Measurements from ENCODE around the gene XYLB. TPM values are rescaled to one million over a fixed set of nuclear protein-coding genes. Genes with fewer than 3 reads are reported as not detected.

XYLB gene
- total RNA-seq, 1 experiment from 2014 or later, result 3.3 TPM

- H3K4me1 Mint-ChIP-seq, result no peaks in the 10 kb centered on the region
- POLR2A ChIA-PET, result no interaction called here
- no peak overlapping the region for H3K4me3 Mint-ChIP-seq
- no peak for DNase-seq (ENCODE audit: low spot score)
- no peak for ATAC-seq
- H3K27me3 Mint-ChIP-seq (ENCODE audit: low read depth), result peaks cover 2% of the 10 kb centered on the region; the same call in 1 of the 2 replicates
- H3K27ac Mint-ChIP-seq, result no peak overlapping the region
- CTCF ChIA-PET, result no interaction called here
- TF ChIP-seq ZNF512 (CRISPR knock-in tag; IDR thresholded peaks at IDR 0.05; ENCODE audit: borderline replicate concordance) (no peak), TCF7 (CRISPR knock-in tag; IDR thresholded peaks at IDR 0.05; ENCODE audit: low read depth) (no peak)
- H3K9me3 Mint-ChIP-seq, result peaks cover 23% of the 10 kb centered on the region
- H3K36me3 Mint-ChIP-seq, result peaks cover 59% of the 10 kb centered on the region
Observed at GRCh38 chr3:38401246-38401962, 54.8 kb downstream of the XYLB start.

DNA sequence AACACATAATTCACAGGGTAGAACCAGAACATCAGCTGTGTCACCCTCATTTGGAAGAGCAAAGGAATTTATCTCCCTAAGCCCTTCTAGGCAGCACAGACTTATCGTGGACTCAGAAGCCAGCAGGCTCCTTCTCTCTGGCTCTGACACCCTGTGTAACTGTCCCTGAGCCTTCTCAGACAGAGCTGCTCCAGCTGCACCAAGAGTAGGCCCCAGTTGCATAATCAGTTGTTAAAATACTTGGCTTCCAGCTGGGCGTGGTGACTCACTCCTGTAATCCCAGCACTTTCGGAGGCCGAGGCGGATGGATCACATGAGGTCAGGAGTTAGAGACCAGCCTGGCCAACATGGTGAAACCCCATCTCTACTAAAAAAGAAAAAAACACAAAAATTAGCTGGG is 57.7 kb downstream of the XYLB start:
- Mint-ChIP-seq H3K4me3 (no peak overlapping the region), H3K27ac (no peak overlapping the region), H3K36me3 (peaks cover 59% of the 10 kb centered on the region), H3K4me1 (no peaks in the 10 kb centered on the region), H3K9me3 (peaks cover 25% of the 10 kb centered on the region), H3K27me3 (ENCODE audit: low read depth) (peaks cover 4% of the 10 kb centered on the region; the same call in 1 of the 2 replicates)
- ATAC-seq (no peak), DNase-seq (ENCODE audit: low spot score) (no peak)
- ChIA-PET POLR2A (no interaction called here), CTCF (no interaction called here)
- no peak for TF ChIP-seq GTF2I (CRISPR knock-in tag; conservative IDR thresholded peaks at IDR 0.05)
- TF ChIP-seq ZNF281 (CRISPR knock-in tag; IDR thresholded peaks at IDR 0.05), result no peak
- no peak for TF ChIP-seq CBFB (CRISPR knock-in tag; IDR thresholded peaks at IDR 0.05; ENCODE audit: low read depth)
- TF ChIP-seq PRRX2 (CRISPR knock-in tag; IDR thresholded peaks at IDR 0.05), result no peak
- TF ChIP-seq ZNF219 (CRISPR knock-in tag; IDR thresholded peaks at IDR 0.05; ENCODE audit: borderline replicate concordance), result no peak
- no peak for TF ChIP-seq USF2 (CRISPR knock-in tag; IDR thresholded peaks at IDR 0.05)
- TF ChIP-seq, protein P1, sequence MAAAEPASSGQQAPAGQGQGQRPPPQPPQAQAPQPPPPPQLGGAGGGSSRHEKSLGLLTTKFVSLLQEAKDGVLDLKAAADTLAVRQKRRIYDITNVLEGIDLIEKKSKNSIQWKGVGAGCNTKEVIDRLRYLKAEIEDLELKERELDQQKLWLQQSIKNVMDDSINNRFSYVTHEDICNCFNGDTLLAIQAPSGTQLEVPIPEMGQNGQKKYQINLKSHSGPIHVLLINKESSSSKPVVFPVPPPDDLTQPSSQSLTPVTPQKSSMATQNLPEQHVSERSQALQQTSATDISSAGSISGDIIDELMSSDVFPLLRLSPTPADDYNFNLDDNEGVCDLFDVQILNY (CRISPR knock-in tag; IDR thresholded peaks at IDR 0.05), result no peak
- TF ChIP-seq, protein P2, sequence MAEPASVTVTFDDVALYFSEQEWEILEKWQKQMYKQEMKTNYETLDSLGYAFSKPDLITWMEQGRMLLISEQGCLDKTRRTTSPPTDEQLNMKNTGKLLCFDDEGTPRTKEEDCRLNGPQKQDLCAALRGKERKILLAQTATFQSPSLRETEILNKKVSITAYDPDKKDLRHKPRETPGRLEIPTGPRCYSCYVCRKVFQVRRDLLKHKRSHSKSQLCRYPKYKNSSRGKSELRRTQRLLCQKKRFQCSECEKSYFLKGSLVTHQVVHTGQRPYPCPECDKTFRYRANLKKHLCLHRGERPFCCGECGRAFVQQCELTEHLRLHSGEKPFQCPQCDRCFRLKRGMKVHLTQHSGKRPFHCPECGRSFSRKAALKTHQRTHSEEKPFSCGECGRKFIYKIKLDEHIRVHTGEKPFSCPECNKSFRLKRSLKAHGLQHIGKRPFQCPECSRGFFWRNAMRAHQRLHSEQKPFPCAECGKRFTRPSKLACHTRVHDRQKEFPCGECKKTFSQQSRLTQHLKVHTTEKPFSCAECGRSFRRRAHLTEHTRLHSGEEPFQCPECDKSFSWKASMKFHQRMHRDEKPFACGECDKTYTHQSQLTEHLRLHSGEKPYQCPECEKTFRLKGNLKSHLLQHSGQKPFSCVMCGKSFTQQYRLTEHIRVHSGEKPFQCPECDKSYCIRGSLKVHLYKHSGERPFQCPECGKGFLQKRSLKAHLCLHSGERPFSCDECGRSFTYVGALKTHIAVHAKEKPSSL (CRISPR knock-in tag; conservative IDR thresholded peaks at IDR 0.05), result no peak
- TF ChIP-seq, protein P3, sequence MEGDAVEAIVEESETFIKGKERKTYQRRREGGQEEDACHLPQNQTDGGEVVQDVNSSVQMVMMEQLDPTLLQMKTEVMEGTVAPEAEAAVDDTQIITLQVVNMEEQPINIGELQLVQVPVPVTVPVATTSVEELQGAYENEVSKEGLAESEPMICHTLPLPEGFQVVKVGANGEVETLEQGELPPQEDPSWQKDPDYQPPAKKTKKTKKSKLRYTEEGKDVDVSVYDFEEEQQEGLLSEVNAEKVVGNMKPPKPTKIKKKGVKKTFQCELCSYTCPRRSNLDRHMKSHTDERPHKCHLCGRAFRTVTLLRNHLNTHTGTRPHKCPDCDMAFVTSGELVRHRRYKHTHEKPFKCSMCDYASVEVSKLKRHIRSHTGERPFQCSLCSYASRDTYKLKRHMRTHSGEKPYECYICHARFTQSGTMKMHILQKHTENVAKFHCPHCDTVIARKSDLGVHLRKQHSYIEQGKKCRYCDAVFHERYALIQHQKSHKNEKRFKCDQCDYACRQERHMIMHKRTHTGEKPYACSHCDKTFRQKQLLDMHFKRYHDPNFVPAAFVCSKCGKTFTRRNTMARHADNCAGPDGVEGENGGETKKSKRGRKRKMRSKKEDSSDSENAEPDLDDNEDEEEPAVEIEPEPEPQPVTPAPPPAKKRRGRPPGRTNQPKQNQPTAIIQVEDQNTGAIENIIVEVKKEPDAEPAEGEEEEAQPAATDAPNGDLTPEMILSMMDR (IDR thresholded peaks at IDR 0.05), result no peak
- no peak for TF ChIP-seq ATF2 (CRISPR knock-in tag; IDR thresholded peaks at IDR 0.05; ENCODE audit: borderline replicate concordance, low read depth)
- no peak for TF ChIP-seq JAZF1 (CRISPR knock-in tag; IDR thresholded peaks at IDR 0.05)
- TF ChIP-seq ZNF512 (CRISPR knock-in tag; IDR thresholded peaks at IDR 0.05; ENCODE audit: borderline replicate concordance), result no peak
- TF ChIP-seq AR (CRISPR knock-in tag; IDR thresholded peaks at IDR 0.05), result no peak
- no peak for TF ChIP-seq EMX1 (CRISPR knock-in tag; IDR thresholded peaks at IDR 0.05)
- TF ChIP-seq ESRRA (CRISPR knock-in tag; IDR thresholded peaks at IDR 0.05; ENCODE audit: borderline replicate concordance), result no peak
